C4-2B (cell line): Measurements from ENCODE around the gene WDR59.

ENCODE experiments used
- H3K27ac ChIP-seq: fragments of 450-650 bp; 2 replicates; pipeline ENCODE4 v1.5.1; 2017
- CTCF ChIP-seq: fragments of 450-650 bp; conservative IDR thresholded peaks from 2 replicates; pipeline ENCODE4 v1.5.1; 2017; ENCODE audit warnings: mild to moderate bottlenecking
- ZFX ChIP-seq: fragments of 450-650 bp; IDR thresholded peaks from 2 replicates; pipeline ENCODE4 v1.6.1; 2017

Gene WDR59

DNA sequence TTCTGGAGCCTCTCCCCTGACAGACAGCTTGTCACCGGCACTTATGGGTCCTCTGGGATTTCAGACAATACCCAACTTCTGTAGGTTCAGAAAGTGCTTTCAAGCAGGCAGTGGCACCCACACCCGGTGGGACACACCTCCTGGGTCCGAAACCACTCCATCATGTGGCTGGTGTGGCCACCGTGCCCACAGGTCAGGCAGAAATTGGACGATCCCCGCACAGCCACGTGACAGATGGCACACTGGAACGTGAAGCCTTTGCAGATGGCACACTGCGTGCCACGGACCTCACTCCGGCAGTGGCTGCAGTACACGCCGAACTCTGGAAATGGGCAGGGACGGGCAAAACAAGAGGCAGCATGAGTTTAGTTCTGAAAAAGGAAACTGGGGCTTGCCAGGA is 110.8 kb downstream of the WDR59 start:
- no peak for TF ChIP-seq CTCF
- TF ChIP-seq ZFX, result no peak

GRCh38 chr16:74872302-74872701 is 112.6 kb downstream of the WDR59 start:
- H3K27ac ChIP-seq, result no peak overlapping the region
- no peak for TF ChIP-seq CTCF
- TF ChIP-seq ZFX, result no peak

More for the DNA sequence above, 110.8 kb downstream of the WDR59 start:
- no peak overlapping the region for H3K27ac ChIP-seq

- TF ChIP-seq ZFX (no peak), CTCF (no peak)
Observed at GRCh38 chr16:74871608-74872007, 113.3 kb downstream of the WDR59 start.

DNA sequence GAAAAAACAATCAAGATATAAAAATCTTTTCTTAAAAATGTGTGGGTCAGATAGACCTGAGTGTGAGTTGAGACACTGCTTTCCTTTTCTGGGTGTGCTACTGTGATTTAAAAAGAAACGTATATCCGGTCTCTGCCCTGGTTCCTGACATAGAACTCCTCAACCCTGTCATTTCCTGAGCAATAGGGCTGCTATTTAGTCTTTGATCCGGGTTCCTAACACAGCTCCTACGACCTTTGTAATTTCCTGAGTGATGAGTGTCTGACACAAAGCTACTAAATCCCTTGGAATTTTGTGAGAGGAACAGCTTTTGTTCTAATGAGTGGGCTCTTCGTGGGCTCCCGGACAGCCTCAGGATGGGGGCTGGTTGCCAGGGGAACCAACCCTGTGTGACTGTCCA is 116.4 kb downstream of the WDR59 start:
- no peak for TF ChIP-seq ZFX
- no peak for TF ChIP-seq CTCF
- no peak overlapping the region for H3K27ac ChIP-seq

More at GRCh38 chr16:74871608-74872007, 113.3 kb downstream of the WDR59 start:
- H3K27ac ChIP-seq, result no peak overlapping the region

- no peak overlapping the region for H3K27ac ChIP-seq
- TF ChIP-seq CTCF, result no peak
- TF ChIP-seq ZFX, result no peak
Observed at GRCh38 chr16:74868035-74868434, 116.9 kb downstream of the WDR59 start.

DNA sequence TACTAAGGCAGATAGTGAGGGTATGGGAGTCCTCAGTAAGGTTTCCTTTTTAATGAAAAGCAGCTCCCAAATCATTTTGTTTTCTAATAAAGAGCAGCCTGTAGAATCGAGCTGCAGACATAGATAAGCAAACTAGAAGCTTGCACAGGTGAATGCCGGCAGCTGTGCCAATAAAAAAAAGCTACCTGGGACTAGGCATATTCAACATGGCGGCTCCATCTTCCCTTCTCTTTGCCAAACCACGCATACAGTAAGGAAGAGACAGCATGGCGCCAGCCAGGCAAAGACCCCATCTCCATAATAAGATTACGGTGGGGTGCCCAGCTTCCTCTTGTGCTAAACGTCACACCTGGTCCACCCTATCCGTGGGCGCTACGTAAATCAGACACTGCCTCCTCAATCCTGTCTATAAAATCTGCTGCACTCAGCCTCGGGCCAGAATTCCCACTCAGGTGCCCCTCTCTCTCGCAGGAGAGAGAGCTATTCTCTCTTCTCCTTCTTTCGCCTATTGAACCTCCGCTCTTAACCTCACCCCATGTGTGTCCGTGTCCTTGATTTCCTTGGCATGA is 117.6 kb downstream of the WDR59 start:
- no peak overlapping the region for H3K27ac ChIP-seq
- TF ChIP-seq ZFX (no peak), CTCF (no peak)

GRCh38 chr16:74865922-74866598 is 118.9 kb downstream of the WDR59 start:
- no peak overlapping the region for H3K27ac ChIP-seq
- no peak for TF ChIP-seq ZFX
- no peak for TF ChIP-seq CTCF
